Epidermal melanocyte (primary cell): ENCODE results near the gene ZBTB7B.
A peak's percentile ranks its signal among the peaks of the same experiment; 100 is the strongest.
"Not testable (repeated sequence)": the region's sequence is repeated elsewhere in the genome, so short reads cannot be mapped to it uniquely, and the experiment has no call there.

Source experiments
- DNase-seq: peaks from one replicate; pipeline ENCODE4 v3.0.0; 2011; ENCODE audit warnings: low spot score; ENCODE audit not compliant: insufficient read length

Gene ZBTB7B

DNA sequence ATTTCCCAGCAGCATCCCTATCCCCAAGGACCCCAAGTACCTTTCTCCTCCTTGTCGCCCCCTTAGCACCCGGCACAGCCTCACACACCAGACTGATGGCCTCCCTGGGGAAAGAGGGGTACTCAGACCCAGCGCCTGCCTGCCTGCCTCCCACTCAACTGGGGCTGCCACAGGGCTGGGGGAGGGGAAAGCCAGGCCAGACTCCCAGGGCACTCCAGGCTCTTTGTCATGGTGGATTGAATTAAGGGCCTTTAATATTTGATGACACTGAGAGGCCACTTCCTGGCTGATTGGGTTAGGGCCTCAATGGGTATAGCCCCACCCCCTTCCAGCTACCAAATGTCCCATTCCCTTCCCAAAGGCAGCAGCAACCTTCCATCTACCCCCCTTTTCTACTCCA lies 33.9 kb upstream of the ZBTB7B start:
- no peak for DNase-seq

- DNase-seq: no peak
Observed at GRCh38 chr1:154969246-154969645, 33.4 kb upstream of the ZBTB7B start.

DNA sequence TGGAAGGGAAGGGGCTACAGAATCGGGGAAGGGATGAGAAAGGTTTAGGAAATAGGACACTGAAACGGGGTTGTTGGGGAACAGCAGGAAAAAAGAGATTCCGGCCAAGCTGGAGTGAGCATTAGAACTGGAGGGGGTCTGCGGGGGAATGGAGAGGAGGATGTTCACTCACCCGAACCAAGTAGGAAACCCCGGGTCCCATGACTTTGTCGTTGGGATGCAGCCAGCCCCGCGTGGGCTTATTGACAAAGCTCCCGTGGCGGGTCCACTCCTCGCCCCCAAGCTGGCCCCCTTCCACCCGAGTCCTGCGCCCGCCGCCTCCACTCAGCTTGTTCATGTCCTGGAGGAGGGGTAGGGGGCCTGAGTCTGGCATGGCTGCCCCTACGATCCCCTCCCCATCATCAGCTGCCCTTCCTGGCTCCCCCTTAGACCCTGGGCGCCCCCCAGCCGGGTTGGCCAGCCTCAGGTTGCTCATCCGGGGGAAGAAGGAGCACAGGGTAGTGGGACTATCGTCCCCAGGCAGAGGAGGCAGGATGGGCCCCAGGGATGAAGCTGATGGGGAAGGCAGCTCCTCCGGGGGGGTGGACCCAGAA lies 32.6 kb upstream of the ZBTB7B start:
- DNase-seq: no peak

DNA sequence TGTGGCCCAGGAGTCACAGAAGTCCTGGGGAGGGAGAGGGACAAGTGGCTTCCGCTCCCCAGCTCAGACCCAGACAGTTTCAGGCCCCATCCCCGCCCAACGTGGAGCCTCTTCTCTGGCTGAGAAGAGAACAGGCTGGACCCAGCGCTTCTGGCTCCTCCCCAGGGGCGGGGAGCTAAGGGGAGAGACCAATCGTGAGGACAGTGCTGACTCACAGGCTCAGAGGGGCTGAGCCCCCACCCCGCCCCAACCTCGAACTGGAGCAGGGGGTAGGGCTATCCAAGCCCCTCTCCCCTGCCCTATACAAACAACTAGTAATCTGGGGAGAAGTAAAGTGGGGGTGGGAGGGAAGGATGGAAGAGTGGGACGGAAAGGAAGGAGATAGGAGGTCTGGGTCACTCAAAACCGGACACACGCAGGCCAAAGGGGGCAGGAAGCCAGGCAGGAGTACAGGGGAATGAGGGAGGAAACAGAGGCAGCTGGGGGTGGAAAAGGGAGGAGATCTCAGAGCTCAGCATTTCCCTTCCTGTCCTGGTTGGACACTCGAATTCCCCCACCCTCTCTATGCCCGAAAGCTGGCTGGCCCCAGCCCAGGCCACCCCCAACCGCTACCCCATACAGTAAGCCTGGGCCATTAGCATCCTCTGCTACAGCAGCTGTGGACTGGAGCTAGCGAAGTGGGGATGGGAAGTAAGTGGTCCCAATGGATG lies 31.8 kb upstream of the ZBTB7B start, which contains the start of gene SHC1:
Gene SHC1, minus strand, starts transcription at position 117 of the 710 bp plus-strand sequence. CDS start 221 bp downstream, outside the sequence.
- peak; percentile 90 for DNase-seq

DNA sequence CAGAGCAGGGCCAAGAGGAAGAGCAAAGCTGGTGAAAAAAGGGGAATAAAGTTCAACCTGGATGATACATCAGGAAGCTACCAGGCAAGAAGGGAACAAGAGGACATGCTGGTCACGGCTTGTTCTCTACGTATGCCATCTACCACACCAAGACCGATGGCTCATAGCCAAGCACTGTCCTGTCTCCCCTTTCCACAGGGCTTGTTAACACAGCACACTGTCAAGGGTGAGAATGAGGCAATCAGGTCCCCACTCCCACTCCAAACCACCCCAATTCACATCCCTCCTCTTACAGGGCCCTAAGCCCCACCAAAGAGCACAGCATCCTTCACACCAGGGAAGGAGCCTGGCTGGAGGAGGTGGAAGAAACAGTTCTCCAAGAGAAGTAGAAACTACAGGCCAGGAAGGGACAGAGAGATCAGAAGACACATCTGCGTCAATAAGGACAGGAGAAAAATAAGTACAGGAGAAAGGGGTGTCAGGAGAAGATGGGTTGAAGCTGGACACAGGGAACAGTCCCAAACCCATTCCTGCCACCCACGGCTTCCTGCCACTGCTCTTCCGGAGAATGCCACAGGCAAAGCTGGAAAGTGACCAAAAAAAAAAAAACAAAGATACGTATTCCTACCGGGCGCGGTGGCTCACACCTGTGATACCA lies 31.1 kb upstream of the ZBTB7B start:
- DNase-seq: no peak

DNA sequence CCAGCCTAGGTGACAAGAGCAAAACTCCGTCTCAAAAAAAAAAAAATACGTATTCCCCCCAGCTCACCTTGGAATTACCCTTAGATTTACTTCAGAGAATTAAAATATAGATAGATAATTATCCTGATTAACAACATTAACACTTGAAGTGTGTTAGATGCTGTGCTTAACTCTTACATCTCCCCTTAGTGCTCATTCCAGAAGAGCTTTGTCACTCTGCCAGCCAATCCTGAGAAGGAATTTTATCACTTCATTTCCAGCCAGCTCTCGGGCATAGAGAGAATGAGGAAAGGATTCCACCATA lies 30.4 kb upstream of the ZBTB7B start:
- no peak for DNase-seq

DNA sequence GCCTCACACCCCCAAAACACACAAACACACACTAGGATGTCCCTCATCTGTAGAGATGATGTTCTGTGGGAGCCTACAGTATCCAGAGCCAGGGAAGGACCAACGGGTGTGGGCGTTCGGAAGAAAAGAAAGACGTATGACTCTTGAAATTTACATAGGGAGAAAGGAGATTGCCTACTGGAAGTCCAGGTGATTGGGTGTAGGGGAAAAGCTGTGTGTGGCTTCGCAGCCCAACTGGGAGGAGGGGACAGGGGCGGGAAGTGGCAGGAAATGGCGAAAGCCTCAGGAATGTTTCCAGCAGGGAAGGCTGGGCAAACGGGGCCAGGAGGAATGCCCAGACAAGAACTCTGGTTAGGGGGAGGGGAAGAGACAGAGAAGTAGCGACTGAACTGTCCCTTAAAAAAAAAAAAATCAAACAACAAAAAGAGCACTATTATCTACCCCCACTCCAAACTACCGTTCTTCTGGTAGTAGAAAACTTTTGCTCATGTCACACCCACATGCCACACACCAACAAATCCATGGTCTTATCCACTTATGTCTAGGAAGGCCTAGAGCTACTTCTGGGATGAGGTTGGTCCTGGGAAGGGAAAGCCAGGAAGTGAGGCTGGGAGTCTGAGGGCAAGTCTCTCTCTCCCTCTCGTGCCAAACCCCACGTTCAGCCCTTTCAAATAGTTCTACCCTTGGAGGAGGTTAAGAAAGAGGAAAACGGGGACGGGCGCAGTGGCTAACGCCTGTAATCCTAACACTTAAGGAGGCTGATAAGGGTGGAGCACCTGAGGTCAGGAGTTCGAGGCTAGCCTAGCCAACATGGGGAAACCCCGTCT lies 29.9 kb upstream of the ZBTB7B start:
- no peak for DNase-seq

DNA sequence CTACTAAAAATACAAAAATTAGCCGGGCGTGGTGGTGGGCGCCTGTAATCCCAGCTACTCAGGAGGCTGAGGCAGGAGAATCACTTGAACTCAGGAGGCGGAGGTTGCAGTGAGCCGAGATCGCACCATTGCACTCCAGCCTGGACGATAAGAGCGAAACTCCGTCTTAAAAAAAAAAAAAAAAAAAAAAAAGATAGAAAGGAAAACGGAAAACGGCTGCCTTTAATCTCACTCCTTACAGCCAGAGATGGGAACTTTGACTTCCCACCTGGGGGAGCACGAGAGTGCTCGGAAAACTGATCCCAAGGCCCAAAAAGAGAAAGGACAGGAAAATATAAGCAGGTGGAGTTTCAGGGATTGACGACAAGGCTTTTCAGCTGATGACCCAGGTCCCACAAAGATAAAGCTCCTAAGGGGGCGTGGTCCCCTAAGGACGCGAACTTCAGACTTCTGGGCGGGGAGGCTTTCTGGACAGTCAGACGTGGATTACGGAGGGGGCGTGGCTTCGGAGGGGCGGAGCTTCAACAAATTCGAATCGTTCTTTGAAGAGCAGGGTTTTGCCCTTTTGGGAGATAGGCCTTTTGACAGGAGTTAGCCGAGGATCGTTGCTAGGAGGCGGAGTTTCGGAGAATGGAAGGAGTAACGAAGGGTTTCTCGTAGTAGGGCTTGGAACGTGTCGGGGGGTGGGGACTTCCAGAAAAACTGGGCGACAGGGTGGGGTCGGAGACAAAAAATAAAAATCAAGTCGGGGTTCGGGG lies 29.1 kb upstream of the ZBTB7B start:
- peak; percentile 68 for DNase-seq

DNA sequence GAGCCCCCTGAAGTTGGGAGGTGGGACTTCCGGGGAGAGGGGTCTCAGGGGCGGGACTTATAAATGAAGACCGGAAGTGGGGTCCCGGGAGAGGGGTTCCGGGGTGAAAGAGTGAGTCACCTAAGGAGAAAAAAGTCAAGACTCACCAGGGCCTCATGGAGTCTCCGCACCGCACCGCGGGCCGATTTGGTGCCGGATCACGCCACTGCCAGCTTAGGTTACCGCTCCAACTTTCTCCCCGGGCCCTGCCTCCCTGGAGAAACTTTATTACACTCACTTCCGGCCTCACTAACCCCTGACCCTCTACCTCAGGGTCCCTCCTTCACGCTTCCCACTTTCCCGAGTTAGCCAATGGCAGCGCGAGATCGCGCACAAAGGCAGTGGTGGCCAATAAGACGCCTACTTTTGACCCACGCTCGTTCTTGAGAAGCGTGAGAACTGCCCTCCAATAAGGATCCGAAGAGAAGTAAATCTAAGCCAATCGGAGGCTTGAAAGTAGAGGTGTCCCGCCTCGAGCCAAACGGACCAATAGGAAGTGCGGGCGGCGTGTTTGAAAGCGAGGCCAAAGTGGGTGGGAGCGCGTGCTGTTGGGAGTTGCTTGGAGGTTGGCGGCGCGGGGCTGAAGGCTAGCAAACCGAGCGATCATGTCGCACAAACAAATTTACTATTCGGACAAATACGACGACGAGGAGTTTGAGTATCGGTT lies 28.3 kb upstream of the ZBTB7B start, which contains the start of gene CKS1B:
Gene CKS1B, plus strand, starts transcription at position 580 of the 706 bp plus-strand sequence. Its CDS starts 65 bp downstream, at position 645.
- DNase-seq: peak; percentile 94

DNA sequence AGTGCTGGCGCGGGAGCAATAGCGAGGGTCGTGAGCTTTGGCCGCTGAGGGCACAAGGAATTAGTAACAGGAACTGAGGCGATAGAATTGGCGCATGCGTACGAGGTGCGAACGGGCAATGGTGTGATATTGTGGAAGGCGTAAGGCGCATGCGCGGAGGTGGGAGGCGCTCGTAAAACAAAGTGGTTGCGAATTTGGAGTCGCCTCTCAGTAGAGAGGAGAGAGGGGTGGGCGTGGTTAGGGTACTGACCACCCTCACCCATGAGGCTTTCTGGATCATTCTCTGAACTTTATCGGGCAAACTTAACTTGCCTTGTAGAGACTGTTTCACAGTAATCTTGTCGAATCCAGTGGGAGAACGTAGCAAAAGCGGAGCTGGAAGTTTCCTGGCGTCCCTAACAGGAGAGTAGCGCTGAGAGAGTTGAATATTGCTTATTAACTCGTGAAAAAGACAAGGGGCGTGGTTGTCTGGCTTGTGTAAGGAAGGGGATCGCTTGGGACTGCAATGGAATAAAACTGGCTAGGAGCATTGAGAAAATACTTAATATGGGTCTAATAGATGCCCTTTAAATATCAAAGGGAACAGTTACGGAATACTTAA lies 27.7 kb upstream of the ZBTB7B start:
- DNase-seq: peak; percentile 81

GRCh38 chr1:154975409-154976059 lies 27.1 kb upstream of the ZBTB7B start:
- no peak for DNase-seq

DNA sequence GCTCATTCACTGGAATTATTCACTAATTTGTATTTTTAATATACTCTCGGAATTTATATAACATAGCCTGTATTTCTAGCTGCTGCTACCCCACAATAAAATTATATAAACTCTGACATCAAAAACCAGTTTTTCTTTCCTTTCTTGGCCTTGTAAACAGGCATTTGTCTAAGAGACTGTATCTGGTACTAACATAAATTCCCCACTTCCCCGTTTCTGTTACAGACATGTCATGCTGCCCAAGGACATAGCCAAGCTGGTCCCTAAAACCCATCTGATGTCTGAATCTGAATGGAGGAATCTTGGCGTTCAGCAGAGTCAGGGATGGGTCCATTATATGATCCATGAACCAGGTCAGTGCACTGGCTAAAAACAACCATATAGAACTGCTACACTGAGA lies 24.8 kb upstream of the ZBTB7B start:
- not testable (repeated sequence) for DNase-seq

DNA sequence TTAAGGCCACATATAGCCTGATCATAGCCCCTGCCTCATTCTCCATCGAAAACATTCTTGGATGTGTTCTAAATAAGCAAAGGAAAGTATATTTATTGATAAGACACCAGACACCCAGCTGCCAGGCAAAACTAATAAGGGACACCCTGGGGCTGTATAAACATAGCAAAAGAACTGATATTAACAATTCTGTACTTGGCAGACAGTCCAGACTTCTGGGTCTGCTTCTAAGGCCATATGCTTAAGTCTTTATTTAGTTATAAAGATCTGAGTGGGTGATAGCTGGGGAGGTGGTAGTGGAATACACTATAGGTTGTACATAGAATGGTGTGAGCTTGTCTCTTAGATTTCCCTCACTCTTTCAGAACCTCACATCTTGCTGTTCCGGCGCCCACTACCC lies 24.2 kb upstream of the ZBTB7B start:
- no peak for DNase-seq

DNA sequence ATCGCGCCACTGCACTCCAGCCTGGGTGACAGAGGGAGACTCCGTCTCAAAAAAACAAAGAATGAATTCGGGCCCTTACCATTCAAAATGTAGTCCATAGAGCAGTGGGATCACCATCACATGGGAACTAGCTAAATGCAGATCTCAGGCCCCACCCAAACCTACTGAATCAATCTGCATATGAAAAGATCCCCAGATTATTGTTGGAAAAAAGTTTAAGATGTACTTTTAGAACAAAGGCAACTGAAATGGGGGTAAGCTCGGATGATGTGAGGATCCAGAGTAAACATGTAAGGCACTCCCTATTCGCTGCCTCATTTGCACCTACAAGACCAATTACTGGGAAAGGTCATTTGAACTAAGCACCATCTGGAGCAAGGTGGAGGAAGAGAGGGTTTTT lies 20.3 kb upstream of the ZBTB7B start:
- no peak for DNase-seq

DNA sequence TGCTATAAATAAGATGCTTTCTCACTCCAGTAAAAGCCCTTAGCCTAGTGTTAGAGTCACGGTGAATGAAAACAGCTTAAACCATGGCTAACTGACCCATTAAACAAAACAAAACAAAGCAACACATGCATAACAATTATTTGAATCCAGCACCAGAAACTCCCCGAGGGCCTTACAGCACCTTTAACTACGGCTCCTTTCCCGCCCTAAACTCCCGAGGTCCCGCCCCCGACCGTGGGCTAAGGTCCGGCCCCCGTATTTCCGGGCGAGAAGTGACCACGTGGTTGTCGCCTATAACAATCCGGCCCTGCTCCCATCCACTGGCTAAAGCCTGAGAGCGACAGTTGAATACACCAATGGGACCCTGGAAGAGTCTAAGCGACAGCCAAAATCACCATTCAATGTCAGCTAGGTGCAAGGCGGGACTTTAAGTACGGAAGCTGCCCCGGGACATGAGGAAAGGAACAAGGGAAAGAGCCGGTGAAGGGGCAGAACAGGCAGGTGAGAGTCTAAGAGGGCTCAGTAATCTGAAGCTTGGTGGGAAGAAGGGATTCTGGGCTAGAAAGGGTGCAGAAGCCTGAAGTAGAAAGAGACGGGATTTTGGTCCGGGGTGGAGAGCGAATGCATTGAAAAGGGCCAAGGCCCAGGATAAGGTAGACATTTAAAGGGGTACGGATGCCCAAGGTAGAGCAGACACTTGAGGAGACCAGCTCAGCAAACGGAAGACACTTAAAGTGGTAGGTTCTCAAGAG lies 19.5 kb upstream of the ZBTB7B start, which contains the start of gene FLAD1:
Gene FLAD1, plus strand, starts transcription at position 448 of the 752 bp plus-strand sequence. CDS start 351 bp downstream, outside the sequence.
- DNase-seq: peak; percentile 100

GRCh38 chr1:154983776-154984466 lies 18.7 kb upstream of the ZBTB7B start:
- DNase-seq: no peak

- DNase-seq: not testable (repeated sequence)
Observed at GRCh38 chr1:154986736-154987135, 15.9 kb upstream of the ZBTB7B start.

DNA sequence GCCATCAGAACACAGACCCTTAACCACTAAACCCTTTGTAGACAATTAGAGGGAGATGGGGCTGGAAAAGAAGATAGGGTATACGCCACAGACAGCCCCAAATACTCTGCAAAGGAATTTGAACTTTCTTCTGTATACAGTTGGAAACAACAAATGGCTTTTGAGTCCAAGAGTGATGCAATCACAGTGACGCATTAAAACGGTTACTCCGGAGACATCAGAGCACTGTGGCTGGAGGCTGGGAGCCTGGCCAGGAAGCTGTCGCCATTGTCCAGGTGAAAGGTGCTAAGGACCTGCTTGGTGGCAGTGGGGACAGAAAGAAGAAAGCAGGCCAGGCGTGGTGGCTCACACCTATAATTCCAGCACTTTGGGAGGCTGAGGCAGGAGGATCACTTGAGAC lies 15.3 kb upstream of the ZBTB7B start:
- no peak for DNase-seq
